ENCODE data around the gene C2orf72.

DNA sequence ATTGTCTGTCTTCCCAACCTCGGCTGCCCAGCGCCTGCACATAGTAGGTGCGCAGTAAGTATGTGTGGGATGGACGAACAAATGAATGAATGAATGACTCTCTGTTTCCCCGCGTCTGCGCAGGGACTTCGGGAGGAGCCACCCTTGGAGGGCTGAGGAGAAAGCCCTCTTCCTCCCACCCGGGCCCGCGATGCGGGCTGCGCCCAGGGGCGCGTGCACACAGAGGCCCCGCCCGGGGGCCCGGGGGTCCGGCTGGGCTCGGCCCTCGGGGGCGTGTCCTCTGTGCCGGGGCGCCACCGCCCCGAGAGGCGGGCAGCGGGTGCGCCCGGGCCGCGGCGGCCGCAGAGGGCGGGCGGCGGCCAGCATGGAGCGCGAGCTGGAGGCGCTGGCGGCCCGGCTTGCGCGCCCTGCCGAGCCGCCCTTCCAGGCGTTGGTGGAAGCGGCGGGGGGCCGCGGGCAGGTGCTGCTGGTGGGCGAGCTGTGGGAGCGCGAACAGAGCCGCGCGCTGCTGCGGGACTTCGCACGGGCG, at the start of gene C2orf72:
- TF ChIP-seq, protein P1, sequence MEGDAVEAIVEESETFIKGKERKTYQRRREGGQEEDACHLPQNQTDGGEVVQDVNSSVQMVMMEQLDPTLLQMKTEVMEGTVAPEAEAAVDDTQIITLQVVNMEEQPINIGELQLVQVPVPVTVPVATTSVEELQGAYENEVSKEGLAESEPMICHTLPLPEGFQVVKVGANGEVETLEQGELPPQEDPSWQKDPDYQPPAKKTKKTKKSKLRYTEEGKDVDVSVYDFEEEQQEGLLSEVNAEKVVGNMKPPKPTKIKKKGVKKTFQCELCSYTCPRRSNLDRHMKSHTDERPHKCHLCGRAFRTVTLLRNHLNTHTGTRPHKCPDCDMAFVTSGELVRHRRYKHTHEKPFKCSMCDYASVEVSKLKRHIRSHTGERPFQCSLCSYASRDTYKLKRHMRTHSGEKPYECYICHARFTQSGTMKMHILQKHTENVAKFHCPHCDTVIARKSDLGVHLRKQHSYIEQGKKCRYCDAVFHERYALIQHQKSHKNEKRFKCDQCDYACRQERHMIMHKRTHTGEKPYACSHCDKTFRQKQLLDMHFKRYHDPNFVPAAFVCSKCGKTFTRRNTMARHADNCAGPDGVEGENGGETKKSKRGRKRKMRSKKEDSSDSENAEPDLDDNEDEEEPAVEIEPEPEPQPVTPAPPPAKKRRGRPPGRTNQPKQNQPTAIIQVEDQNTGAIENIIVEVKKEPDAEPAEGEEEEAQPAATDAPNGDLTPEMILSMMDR (IDR thresholded peaks at IDR 0.05; ENCODE audit: low read depth, low read length, poor library complexity, severe bottlenecking): no peak
- no peak for TF ChIP-seq EZH2phosphoT487 (IDR thresholded peaks at IDR 0.05; ENCODE audit: borderline replicate concordance, low read length)
